SKM-1 (cell line): ENCODE results near the gene FAM107B.
"Not testable (repeated sequence)": the region's sequence is repeated elsewhere in the genome, so short reads cannot be mapped to it uniquely, and the experiment has no call there.

Experiments used
- DNase-seq: peaks from one replicate; lab custom pipeline; 2025; ENCODE audit not compliant: unreplicated experiment; lab: John Stamatoyannopoulos, UW

FAM107B gene

GRCh38 chr10:14604181-14605142, 170.2 kb downstream of the FAM107B start:
- DNase-seq: no peak

GRCh38 chr10:14603534-14604102, 171.1 kb downstream of the FAM107B start:
- DNase-seq: no peak

- no peak for DNase-seq
Measured at GRCh38 chr10:14602807-14603533, 171.7 kb downstream of the FAM107B start.

GRCh38 chr10:14601872-14602725, 172.6 kb downstream of the FAM107B start:
- DNase-seq: peak; percentile 26

GRCh38 chr10:14601326-14601725, 173.4 kb downstream of the FAM107B start:
- DNase-seq: no peak

- no peak for DNase-seq
Measured at GRCh38 chr10:14600065-14600464, 174.6 kb downstream of the FAM107B start.

- DNase-seq: no peak
Measured at GRCh38 chr10:14598809-14599764, 175.6 kb downstream of the FAM107B start.

- no peak for DNase-seq
Measured at GRCh38 chr10:14595526-14596182, 179.0 kb downstream of the FAM107B start.

GRCh38 chr10:14594878-14595525, 179.7 kb downstream of the FAM107B start:
- no peak for DNase-seq

GRCh38 chr10:14593806-14594205, 180.9 kb downstream of the FAM107B start:
- no peak for DNase-seq

GRCh38 chr10:14592566-14592965, 182.1 kb downstream of the FAM107B start:
- no peak for DNase-seq

GRCh38 chr10:14592026-14592425, 182.7 kb downstream of the FAM107B start:
- no peak for DNase-seq

- not testable (repeated sequence) for DNase-seq
Measured at GRCh38 chr10:14588938-14589294, 185.8 kb downstream of the FAM107B start.

- no peak for DNase-seq
Measured at GRCh38 chr10:14588084-14588937, 186.4 kb downstream of the FAM107B start.

GRCh38 chr10:14587540-14588083, 187.1 kb downstream of the FAM107B start:
- no peak for DNase-seq

- DNase-seq: no peak
Measured at GRCh38 chr10:14586901-14587300, 187.8 kb downstream of the FAM107B start.
